ENCODE measurements around the gene RPS5. TPM values are rescaled to one million over a fixed set of nuclear protein-coding genes. Genes with fewer than 3 reads are reported as not detected.

The RPS5 gene
- total and polyA plus RNA-seq, 7 experiments from 2014 or later, result 911 to 1,925 (median 1,596) TPM

DNA sequence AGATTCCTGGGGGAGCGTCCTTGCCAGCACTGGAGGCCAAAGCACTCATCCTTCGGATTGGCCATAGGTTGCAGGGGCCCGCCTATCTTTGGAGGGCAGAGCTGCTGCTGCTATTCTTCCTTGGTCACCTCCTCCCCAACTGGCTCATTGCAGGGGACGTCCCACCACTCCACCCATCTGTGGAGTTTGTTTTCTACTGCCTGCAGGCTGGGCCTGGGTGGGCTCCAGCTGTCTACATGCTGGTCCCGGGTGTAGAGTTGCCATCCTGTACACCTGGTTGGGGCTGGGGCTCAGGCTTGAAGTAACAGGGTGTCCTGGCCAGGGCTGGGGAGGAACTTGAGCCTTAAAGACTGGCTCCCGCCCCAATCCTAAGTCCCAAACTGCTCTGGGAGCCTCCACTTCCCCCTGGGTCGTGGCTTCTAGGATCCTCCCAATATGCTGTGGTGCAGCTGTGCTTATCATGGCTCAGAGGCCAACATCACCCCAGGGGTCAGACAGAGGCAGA, 10.5 kb downstream of the RPS5 start:
- intact Hi-C loops (cut with micrococcal nuclease), result no loop called here
- H3K36me3 Mint-ChIP-seq, result peaks cover 5 to 24% (median 20%) of the 10 kb centered on the region in 5 donors
- H3K27ac Mint-ChIP-seq, result no peak overlapping the region
- Histone ChIP-seq H3K36me3 (ENCODE audit: control insufficient read depth in 2 of 3, insufficient read depth in 3 of 3, low read length in 3 of 3) (peaks cover 0 to 30% (median 6%) of the 10 kb centered on the region in 3 experiments), H3K9me3 (ENCODE audit: control insufficient read depth in 2 of 3, low read length in 3 of 3) (no peaks in the 10 kb centered on the region), H3K27ac (ENCODE audit: low read depth, low read length) (no peak overlapping the region), H3K4me1 (ENCODE audit: control insufficient read depth in 2 of 2, insufficient read depth in 2 of 2, low read length in 2 of 2) (peaks cover 6 to 13% of the 10 kb centered on the region in 2 donors), H3K4me3 (ENCODE audit: low read length) (no peak overlapping the region), H3K27me3 (ENCODE audit: control insufficient read depth in 2 of 2, insufficient read depth in 2 of 2, low read length in 2 of 2) (peaks cover 3% of the 10 kb centered on the region in 2 donors)
- DNase-seq, result no peak
- ChIA-PET POLR2A (no interaction called here), CTCF (no interaction called here)
- peaks cover 8 to 31% (median 14%) of the 10 kb centered on the region in 7 donors for H3K4me1 Mint-ChIP-seq
- no peak for ATAC-seq
- H3K27me3 Mint-ChIP-seq, result peaks cover 5 to 22% (median 7%) of the 10 kb centered on the region in 5 donors
- H3K4me3 Mint-ChIP-seq, result peak overlapping the region in 1 of 10 donors; percentile 38
- peaks cover 0 to 5% (median 0%) of the 10 kb centered on the region in 11 donors for H3K9me3 Mint-ChIP-seq

DNA sequence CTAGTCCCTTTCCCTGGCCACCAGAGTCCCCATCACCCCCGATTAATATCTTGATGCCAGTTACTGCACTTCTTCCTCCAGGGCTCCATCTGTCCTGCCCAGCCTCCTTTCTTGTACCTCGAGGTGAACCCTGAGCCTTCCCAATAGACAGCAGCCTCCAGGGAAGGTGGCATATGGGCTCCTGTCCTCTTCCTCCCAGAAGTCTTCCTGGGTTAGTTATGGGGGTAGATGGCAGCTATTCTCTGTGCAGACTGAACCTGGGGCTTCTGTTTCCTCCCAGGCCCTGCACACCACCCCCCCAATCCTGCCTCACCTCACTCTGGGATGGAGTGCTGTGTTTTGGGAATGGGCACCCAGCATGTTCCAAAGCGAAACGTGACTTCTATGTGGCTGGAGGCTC, 11.0 kb downstream of the RPS5 start:
- H3K27ac Mint-ChIP-seq, result no peak overlapping the region
- Histone ChIP-seq H3K9me3 (ENCODE audit: control insufficient read depth in 2 of 3, low read length in 3 of 3) (no peaks in the 10 kb centered on the region), H3K36me3 (ENCODE audit: control insufficient read depth in 2 of 3, insufficient read depth in 3 of 3, low read length in 3 of 3) (peaks cover 0 to 25% (median 6%) of the 10 kb centered on the region in 3 experiments), H3K27me3 (ENCODE audit: control insufficient read depth in 2 of 2, insufficient read depth in 2 of 2, low read length in 2 of 2) (peaks cover 3% of the 10 kb centered on the region in 2 donors), H3K4me1 (ENCODE audit: control insufficient read depth in 2 of 2, insufficient read depth in 2 of 2, low read length in 2 of 2) (peaks cover 6 to 13% of the 10 kb centered on the region in 2 donors), H3K27ac (ENCODE audit: low read depth, low read length) (no peak overlapping the region), H3K4me3 (ENCODE audit: low read length) (no peak overlapping the region)
- DNase-seq (no peak), ATAC-seq (no peak)
- H3K4me1 Mint-ChIP-seq, result peaks cover 8 to 26% (median 11%) of the 10 kb centered on the region in 7 donors
- intact Hi-C loops (cut with micrococcal nuclease), result no loop called here
- peaks cover 5 to 20% (median 16%) of the 10 kb centered on the region in 5 donors for H3K36me3 Mint-ChIP-seq
- ChIA-PET POLR2A (no interaction called here), CTCF (no interaction called here)
- peaks cover 0 to 5% (median 0%) of the 10 kb centered on the region in 11 donors for H3K9me3 Mint-ChIP-seq
- peaks cover 5 to 22% (median 7%) of the 10 kb centered on the region in 5 donors for H3K27me3 Mint-ChIP-seq
- no peak overlapping the region for H3K4me3 Mint-ChIP-seq

DNA sequence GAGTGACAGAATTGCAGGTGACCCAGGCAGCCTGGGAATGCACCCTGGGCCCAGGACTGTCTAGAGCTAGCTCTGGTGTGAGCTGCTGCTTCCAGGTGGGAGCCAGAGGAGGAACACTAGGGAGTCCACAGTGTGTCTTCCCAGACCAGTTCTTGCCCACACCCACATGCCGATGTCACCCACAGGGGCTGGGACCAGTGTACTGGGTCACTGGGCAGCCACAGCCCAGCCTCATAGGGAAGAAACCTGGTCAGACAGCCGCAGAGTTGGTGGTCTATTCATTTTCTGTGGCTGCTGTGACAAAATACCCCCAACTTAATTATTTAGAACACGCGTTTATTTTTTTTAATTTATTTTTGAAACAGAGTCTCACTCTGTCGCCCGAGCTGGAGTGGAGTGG, 11.5 kb downstream of the RPS5 start:
- no peak overlapping the region for H3K27ac ChIP-seq (ENCODE audit: low read depth, low read length)
- POLR2A ChIA-PET, result interaction anchor here (2.7 kb wide), 1 partner anchor 10 kb away, joined by 16 read pairs; the partner anchor contains the start of gene RPS5
- intact Hi-C loops (cut with micrococcal nuclease), result no loop called here
- H3K9me3 Mint-ChIP-seq, result peaks cover 0 to 5% (median 0%) of the 10 kb centered on the region in 11 donors
- DNase-seq (no peak), ATAC-seq (no peak)
- peaks cover 3% of the 10 kb centered on the region in 2 donors for H3K27me3 ChIP-seq (ENCODE audit: control insufficient read depth in 2 of 2, insufficient read depth in 2 of 2, low read length in 2 of 2)
- no peak overlapping the region for H3K27ac Mint-ChIP-seq
- H3K4me1 ChIP-seq (ENCODE audit: control insufficient read depth in 2 of 2, insufficient read depth in 2 of 2, low read length in 2 of 2), result peaks cover 6 to 13% of the 10 kb centered on the region in 2 donors
- H3K4me1 Mint-ChIP-seq, result peaks cover 8 to 25% (median 10%) of the 10 kb centered on the region in 7 donors
- no peak overlapping the region for H3K4me3 Mint-ChIP-seq
- H3K9me3 ChIP-seq (ENCODE audit: control insufficient read depth in 2 of 3, low read length in 3 of 3), result no peaks in the 10 kb centered on the region
- H3K4me3 ChIP-seq (ENCODE audit: low read length), result no peak overlapping the region
- H3K27me3 Mint-ChIP-seq, result peaks cover 5 to 22% (median 7%) of the 10 kb centered on the region in 5 donors
- peaks cover 0 to 20% (median 4%) of the 10 kb centered on the region in 3 experiments for H3K36me3 ChIP-seq (ENCODE audit: control insufficient read depth in 2 of 3, insufficient read depth in 3 of 3, low read length in 3 of 3)
- peaks cover 3 to 18% (median 14%) of the 10 kb centered on the region in 5 donors for H3K36me3 Mint-ChIP-seq
- CTCF ChIA-PET, result no interaction called here

DNA sequence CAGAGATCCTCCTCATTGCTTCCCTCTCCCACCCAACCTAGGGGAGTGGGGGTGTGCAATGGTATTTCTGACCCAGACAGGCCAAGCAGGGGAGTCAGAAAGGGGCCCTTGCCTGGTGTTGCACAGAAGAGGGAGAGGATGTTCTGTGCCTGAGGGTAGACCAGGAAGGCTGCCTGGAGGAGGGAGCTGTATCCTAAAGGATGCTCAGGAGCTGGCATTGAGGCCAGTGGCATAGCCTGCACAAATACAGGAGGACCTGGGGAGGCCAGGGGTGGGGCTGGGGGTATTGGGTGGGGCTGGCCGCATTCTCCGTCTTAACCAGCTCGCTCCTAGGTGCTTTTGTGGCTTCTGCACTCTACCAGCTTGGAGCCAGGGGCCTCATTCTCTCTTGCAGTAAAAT, 12.8 kb downstream of the RPS5 start:
- CTCF ChIA-PET, result no interaction called here

DNA sequence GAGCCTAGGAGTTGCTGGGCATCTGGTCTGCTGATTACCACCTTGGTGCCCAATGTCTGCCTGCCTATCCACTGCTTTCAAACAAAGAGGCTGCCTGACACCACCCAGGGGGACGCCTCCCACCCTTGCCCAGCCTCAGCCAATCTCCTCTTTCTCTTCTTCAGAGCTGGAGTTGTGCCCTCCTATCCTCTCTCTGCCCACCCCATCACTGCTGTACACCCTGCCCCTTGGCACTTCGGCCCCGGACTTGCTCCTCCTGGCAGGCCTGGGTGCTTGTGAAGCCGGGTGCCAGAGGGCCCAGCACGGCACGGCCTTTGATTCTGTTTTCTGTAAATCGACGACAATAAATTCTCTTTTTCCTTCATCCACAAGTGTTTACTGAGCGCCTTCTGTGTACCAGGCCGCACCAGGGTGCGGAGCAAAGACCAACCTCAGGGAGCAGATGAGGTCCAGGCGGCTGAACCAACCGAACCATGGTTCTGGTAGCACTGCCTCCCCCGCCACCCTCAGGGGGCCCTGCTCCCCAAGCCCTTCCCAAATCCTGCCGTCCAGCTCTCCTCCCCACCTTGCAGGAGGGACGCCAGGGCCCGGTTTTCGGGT, 13.3 kb downstream of the RPS5 start:
- Mint-ChIP-seq H3K4me3 (peak overlapping the region in 9 of 10 donors; percentile 86 to 98 (median 94)), H3K9me3 (peaks cover 0 to 5% (median 0%) of the 10 kb centered on the region in 11 donors), H3K27me3 (peaks cover 5 to 22% (median 7%) of the 10 kb centered on the region in 5 donors), H3K36me3 (peaks cover 0 to 4% (median 4%) of the 10 kb centered on the region in 5 donors), H3K27ac (peak overlapping the region in 3 of 9 donors; percentile 42 to 89 (median 89)), H3K4me1 (peaks cover 7 to 18% (median 8%) of the 10 kb centered on the region in 7 donors)
- ChIA-PET CTCF (no interaction called here), POLR2A (interaction anchor here (1.3 to 2.7 kb wide), 3 partner anchors 9 to 16 kb away, joined by 3 to 16 read pairs (median 4); partner anchors contain the start of gene RPS5)
- Histone ChIP-seq H3K9me3 (ENCODE audit: control insufficient read depth in 2 of 3, low read length in 3 of 3) (no peaks in the 10 kb centered on the region), H3K27ac (ENCODE audit: low read depth, low read length) (peak overlapping the region; percentile 37), H3K4me3 (ENCODE audit: low read length) (peak overlapping the region; percentile 70), H3K27me3 (ENCODE audit: control insufficient read depth in 2 of 2, insufficient read depth in 2 of 2, low read length in 2 of 2) (peaks cover 3% of the 10 kb centered on the region in 2 donors), H3K36me3 (ENCODE audit: control insufficient read depth in 2 of 3, insufficient read depth in 3 of 3, low read length in 3 of 3) (peaks cover 0 to 1% (median 0%) of the 10 kb centered on the region in 3 experiments), H3K4me1 (ENCODE audit: control insufficient read depth in 2 of 2, insufficient read depth in 2 of 2, low read length in 2 of 2) (peaks cover 6 to 13% of the 10 kb centered on the region in 2 donors)
- no peak for ATAC-seq
- no peak for DNase-seq
- intact Hi-C loops (cut with micrococcal nuclease), result loop anchor here (5.0 to 10.0 kb wide), 2 partner anchors 112 to 586 kb away; partner anchors contain the start of genes SLC27A5 (in 1 of the 2) and ZNF552 (in 1 of the 2)

More for the DNA sequence above, 12.8 kb downstream of the RPS5 start:
- intact Hi-C loops (cut with micrococcal nuclease), result loop anchor here (5.0 to 10.0 kb wide), 2 partner anchors 112 to 585 kb away; partner anchors contain the start of genes SLC27A5 (in 1 of the 2) and ZNF552 (in 1 of the 2)
- H3K9me3 ChIP-seq (ENCODE audit: control insufficient read depth in 2 of 3, low read length in 3 of 3), result no peaks in the 10 kb centered on the region
- Mint-ChIP-seq H3K36me3 (peaks cover 0 to 6% (median 4%) of the 10 kb centered on the region in 5 donors), H3K27ac (peak overlapping the region in 3 of 9 donors; percentile 45 to 89 (median 48)), H3K4me3 (peak overlapping the region in 9 of 10 donors; percentile 29 to 96 (median 55)), H3K4me1 (peaks cover 7 to 19% (median 8%) of the 10 kb centered on the region in 7 donors), H3K27me3 (peaks cover 5 to 22% (median 7%) of the 10 kb centered on the region in 5 donors), H3K9me3 (peaks cover 0 to 5% (median 0%) of the 10 kb centered on the region in 11 donors)
- H3K4me3 ChIP-seq (ENCODE audit: low read length), result no peak overlapping the region
- DNase-seq (no peak), ATAC-seq (no peak)
- peaks cover 6 to 13% of the 10 kb centered on the region in 2 donors for H3K4me1 ChIP-seq (ENCODE audit: control insufficient read depth in 2 of 2, insufficient read depth in 2 of 2, low read length in 2 of 2)
- H3K27me3 ChIP-seq (ENCODE audit: control insufficient read depth in 2 of 2, insufficient read depth in 2 of 2, low read length in 2 of 2), result peaks cover 3% of the 10 kb centered on the region in 2 donors
- H3K36me3 ChIP-seq (ENCODE audit: control insufficient read depth in 2 of 3, insufficient read depth in 3 of 3, low read length in 3 of 3), result peaks cover 0 to 6% (median 0%) of the 10 kb centered on the region in 3 experiments
- H3K27ac ChIP-seq (ENCODE audit: low read depth, low read length), result no peak overlapping the region
- POLR2A ChIA-PET, result interaction anchor here (1.3 to 2.7 kb wide), 3 partner anchors 10 to 16 kb away, joined by 3 to 16 read pairs (median 4); partner anchors contain the start of gene RPS5

Data from naive thymus-derived CD4-positive, alpha-beta T cell (primary cell).